Measurements from ENCODE around the gene PTBP1. TPM values are rescaled to one million over a fixed set of nuclear protein-coding genes. Genes with fewer than 3 reads are reported as not detected.

PTBP1 gene
- total and polyA plus RNA-seq, 2 of the 13 experiments (the other 11 are each of a cell fraction or from before 2014, with no cell fraction given) = 195 to 288 TPM

GRCh38 chr19:795691-796581, 1.3 kb upstream of the PTBP1 start (continued):
- TF ChIP-seq ZNF574 (CRISPR knock-in tag; IDR thresholded peaks at IDR 0.05) = no peak
- TF ChIP-seq PHB2 (IDR thresholded peaks at IDR 0.05; ENCODE audit: partially characterized antibody) = no peak
- no peak for TF ChIP-seq ZMYM2 (CRISPR knock-in tag; IDR thresholded peaks at IDR 0.05)
- no peak for TF ChIP-seq KDM2A (CRISPR knock-in tag; IDR thresholded peaks at IDR 0.05; ENCODE audit: borderline replicate concordance, low read depth)
- no peak for TF ChIP-seq SMAD3 (CRISPR knock-in tag; IDR thresholded peaks at IDR 0.05)
- no peak for TF ChIP-seq ZNF747 (CRISPR knock-in tag; IDR thresholded peaks at IDR 0.05; ENCODE audit: borderline replicate concordance)
- TF ChIP-seq ZNF737 (CRISPR knock-in tag; IDR thresholded peaks at IDR 0.05; ENCODE audit: borderline replicate concordance) = no peak
- no peak for TF ChIP-seq RFX1 (IDR thresholded peaks at IDR 0.05)
